PC-9 (cell line): ENCODE measurements around the gene PRR15L. TPM values are rescaled to one million over a fixed set of nuclear protein-coding genes. Genes with fewer than 3 reads are reported as not detected.

ENCODE experiments used
- BruUV-seq: library from RNA; stranded (reverse); fragments of 400-500 nt; replicated peaks from 2 replicates; lab custom pipeline; 2021; lab: Mats Ljungman, UMichigan
- CTCF ChIA-PET: fragments of 300-600 bp; sonication (Branson Sonifier 250); formaldehyde crosslinking; loops from one replicate; lab custom pipeline; 2022; ENCODE audit warnings: antibody characterized with exemption; lab: Charles Lee
- POLR2A ChIA-PET: fragments of 300-600 bp; sonication (Branson Sonifier 250); formaldehyde crosslinking; loops from one replicate; lab custom pipeline; 2022; ENCODE audit warnings: antibody characterized with exemption; ENCODE audit not compliant: unreplicated experiment; lab: Charles Lee
- DNase-seq, 2 experiments: peaks; one replicate each; pipeline versions ENCODE4 v3.0.0 to v3.0.0-alpha.2; 2015 to 2022; ENCODE audit warnings: mixed read lengths in 1 of 2
- H2AFZ ChIP-seq: fragments of 200-600 bp; sonication (generic); 2 replicates; pipeline ENCODE4 v1.8.1; 2017; ENCODE audit warnings: antibody characterized with exemption
- H3F3A ChIP-seq: fragments of 200-600 bp; sonication (generic); 2 replicates; pipeline ENCODE4 v1.8.1; 2017; ENCODE audit warnings: antibody characterized with exemption, mild to moderate bottlenecking, low read depth; ENCODE audit not compliant: insufficient read depth
- H3K27ac ChIP-seq: fragments of 200-600 bp; sonication (generic); 2 replicates; pipeline ENCODE4 v1.6.1; 2016; ENCODE audit warnings: mixed run types
- H3K27me3 ChIP-seq: fragments of 200-600 bp; sonication (generic); 2 replicates; pipeline ENCODE4 v1.6.1; 2016; ENCODE audit warnings: low read depth, mixed run types; ENCODE audit not compliant: insufficient read depth
- H3K36me3 ChIP-seq: fragments of 200-600 bp; sonication (generic); 2 replicates; pipeline ENCODE4 v1.6.1; 2016; ENCODE audit warnings: low read depth, mixed run types
- H3K4me1 ChIP-seq: fragments of 200-600 bp; sonication (generic); replicated peaks from 2 replicates; pipeline ENCODE4 v1.6.1; 2016; ENCODE audit warnings: mixed run types; ENCODE audit not compliant: insufficient read depth
- H3K4me2 ChIP-seq: fragments of 200-600 bp; sonication (generic); 2 replicates; pipeline ENCODE4 v1.6.1; 2017; ENCODE audit warnings: mixed run types
- H3K4me3 ChIP-seq: fragments of 200-600 bp; sonication (generic); 2 replicates; pipeline ENCODE4 v1.6.1; 2016; ENCODE audit warnings: mixed run types
- H3K79me2 ChIP-seq: fragments of 200-600 bp; sonication (generic); 2 replicates; pipeline ENCODE4 v1.6.1; 2017; ENCODE audit warnings: low read depth, mixed run types
- H3K9me2 ChIP-seq: fragments of 200-600 bp; sonication (generic); 2 replicates; pipeline ENCODE4 v1.8.1; 2017; ENCODE audit warnings: mild to moderate bottlenecking; ENCODE audit not compliant: insufficient read depth
- H3K9me3 ChIP-seq: fragments of 200-600 bp; sonication (generic); 2 replicates; pipeline ENCODE4 v1.8.1; 2016; ENCODE audit warnings: low read depth; ENCODE audit not compliant: insufficient read depth
- H4K20me1 ChIP-seq: fragments of 200-600 bp; sonication (generic); 2 replicates; pipeline ENCODE4 v1.8.1; 2017; ENCODE audit not compliant: insufficient read depth
- EZH2 ChIP-seq: fragments of 200-600 bp; sonication (generic); IDR thresholded peaks from 2 replicates; pipeline ENCODE4 v1.8.0; 2017; ENCODE audit warnings: antibody characterized with exemption, low read depth
- intact Hi-C: fragments of 100-400 bp; cut with micrococcal nuclease; formaldehyde crosslinking; loops from one replicate; pipeline ENCODE4 v1.10.0; 2022; ENCODE audit not compliant: unreplicated experiment
- total RNA-seq: library from RNA; stranded (reverse); gene quantifications from 2 replicates; pipeline ENCODE4 v1.2.3, GENCODE V29; 2021
- TF ChIP-seq, protein P1 (sequence below): fragments of 200-600 bp; sonication (generic); conservative IDR thresholded peaks from 2 replicates; pipeline ENCODE4 v1.6.1; 2017; ENCODE audit warnings: mixed run types, antibody characterized with exemption, mild to moderate bottlenecking, moderate library complexity

Gene PRR15L
- total RNA-seq, 1 experiment from 2014 or later, result 5.3 TPM

DNA sequence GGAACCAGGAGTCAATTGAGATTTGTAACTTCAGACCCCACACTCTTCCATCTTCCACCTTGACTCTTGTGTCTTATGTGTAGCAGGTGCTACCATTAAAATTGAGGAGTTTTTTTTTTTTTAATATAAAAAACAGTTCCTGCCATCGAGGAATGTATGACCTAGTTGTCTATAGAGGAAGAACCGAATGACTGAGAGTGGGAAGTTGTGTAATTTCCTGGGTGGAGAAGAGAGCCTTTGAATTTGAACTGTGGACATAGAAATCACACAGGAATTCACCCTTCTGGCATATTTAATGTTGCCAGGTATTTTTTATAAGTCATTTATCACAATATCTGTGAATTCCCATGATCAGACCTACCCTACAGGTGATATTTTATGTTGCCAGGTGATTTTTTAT is 39.7 kb downstream of the PRR15L start:
- Histone ChIP-seq H4K20me1 (no peaks in the 10 kb centered on the region; the same call in 1 of the 2 replicates), H3K27me3 (no peaks in the 10 kb centered on the region), H3K36me3 (no peaks in the 10 kb centered on the region), H3K9me2 (no peaks in the 10 kb centered on the region), H3K4me2 (no peak overlapping the region), H3K4me3 (no peak overlapping the region), H3K27ac (no peak overlapping the region), H3F3A (0 out of 2 replicates have a peak, but pooled peaks cover 8% of the 10 kb centered on the region), H3K79me2 (no peaks in the 10 kb centered on the region), H2AFZ (no peak overlapping the region), H3K4me1 (no peaks in the 10 kb centered on the region), H3K9me3 (no peaks in the 10 kb centered on the region)
- BruUV-seq, result no TSS peak
- ChIA-PET POLR2A (no interaction called here), CTCF (no interaction called here)
- intact Hi-C loops, result no loop called here
- TF ChIP-seq EZH2, result no peak
- TF ChIP-seq, protein P1, sequence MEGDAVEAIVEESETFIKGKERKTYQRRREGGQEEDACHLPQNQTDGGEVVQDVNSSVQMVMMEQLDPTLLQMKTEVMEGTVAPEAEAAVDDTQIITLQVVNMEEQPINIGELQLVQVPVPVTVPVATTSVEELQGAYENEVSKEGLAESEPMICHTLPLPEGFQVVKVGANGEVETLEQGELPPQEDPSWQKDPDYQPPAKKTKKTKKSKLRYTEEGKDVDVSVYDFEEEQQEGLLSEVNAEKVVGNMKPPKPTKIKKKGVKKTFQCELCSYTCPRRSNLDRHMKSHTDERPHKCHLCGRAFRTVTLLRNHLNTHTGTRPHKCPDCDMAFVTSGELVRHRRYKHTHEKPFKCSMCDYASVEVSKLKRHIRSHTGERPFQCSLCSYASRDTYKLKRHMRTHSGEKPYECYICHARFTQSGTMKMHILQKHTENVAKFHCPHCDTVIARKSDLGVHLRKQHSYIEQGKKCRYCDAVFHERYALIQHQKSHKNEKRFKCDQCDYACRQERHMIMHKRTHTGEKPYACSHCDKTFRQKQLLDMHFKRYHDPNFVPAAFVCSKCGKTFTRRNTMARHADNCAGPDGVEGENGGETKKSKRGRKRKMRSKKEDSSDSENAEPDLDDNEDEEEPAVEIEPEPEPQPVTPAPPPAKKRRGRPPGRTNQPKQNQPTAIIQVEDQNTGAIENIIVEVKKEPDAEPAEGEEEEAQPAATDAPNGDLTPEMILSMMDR, result no peak
- DNase-seq, result no peak

DNA sequence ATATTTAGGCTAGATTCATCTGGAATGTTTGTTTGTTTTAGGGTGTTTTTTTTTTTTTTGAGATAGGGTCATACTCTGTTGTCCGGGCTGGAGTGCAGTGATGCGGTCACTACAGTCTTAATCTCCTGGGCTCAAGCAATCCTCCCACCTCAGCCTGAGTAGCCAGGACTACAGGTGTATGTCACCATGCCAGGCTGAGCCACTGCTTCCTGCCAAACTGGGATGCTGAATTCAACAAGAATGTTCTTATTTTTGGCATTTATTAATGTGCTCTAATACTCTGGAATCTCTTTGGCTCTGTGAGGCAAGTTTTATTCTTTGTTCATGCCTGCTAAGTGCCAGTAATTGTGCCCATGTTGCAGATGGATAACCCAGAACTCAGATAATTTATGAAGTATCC is 40.1 kb downstream of the PRR15L start:
- Histone ChIP-seq H3K27me3 (no peaks in the 10 kb centered on the region), H3K9me2 (no peaks in the 10 kb centered on the region), H3K4me2 (no peak overlapping the region), H3K36me3 (no peaks in the 10 kb centered on the region), H3K4me3 (no peak overlapping the region), H3K4me1 (no peaks in the 10 kb centered on the region), H4K20me1 (no peaks in the 10 kb centered on the region; the same call in 1 of the 2 replicates), H3F3A (0 out of 2 replicates have a peak, but pooled peaks cover 8% of the 10 kb centered on the region), H2AFZ (no peak overlapping the region), H3K9me3 (no peaks in the 10 kb centered on the region), H3K79me2 (no peaks in the 10 kb centered on the region), H3K27ac (no peak overlapping the region)
- TF ChIP-seq EZH2, result no peak
- TF ChIP-seq, protein P1, result no peak
- ChIA-PET CTCF (no interaction called here), POLR2A (no interaction called here)
- intact Hi-C loops, result no loop called here
- no peak for DNase-seq
- BruUV-seq, result no TSS peak

DNA sequence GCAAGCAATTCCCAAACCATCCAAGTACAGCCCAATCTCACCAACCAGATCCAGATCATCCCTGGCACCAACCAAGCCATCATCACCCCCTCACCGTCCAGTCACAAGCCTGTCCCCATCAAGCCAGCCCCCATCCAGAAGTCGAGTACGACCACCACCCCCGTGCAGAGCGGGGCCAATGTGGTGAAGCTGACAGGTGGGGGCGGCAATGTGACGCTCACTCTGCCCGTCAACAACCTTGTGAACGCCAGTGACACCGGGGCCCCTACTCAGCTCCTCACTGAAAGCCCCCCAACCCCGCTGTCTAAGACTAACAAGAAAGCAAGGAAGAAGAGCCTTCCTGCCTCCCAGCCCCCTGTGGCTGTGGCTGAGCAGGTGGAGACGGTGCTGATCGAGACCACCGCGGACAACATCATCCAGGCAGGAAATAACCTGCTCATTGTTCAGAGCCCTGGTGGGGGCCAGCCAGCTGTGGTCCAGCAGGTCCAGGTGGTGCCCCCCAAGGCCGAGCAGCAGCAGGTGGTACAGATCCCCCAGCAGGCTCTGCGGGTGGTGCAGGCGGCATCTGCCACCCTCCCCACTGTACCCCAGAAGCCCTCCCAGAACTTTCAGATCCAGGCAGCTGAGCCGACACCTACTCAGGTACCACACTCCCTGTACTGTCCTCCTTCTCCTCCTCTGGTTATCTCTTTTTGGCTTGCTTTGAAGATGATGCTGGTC is 41.0 kb downstream of the PRR15L start:
- TF ChIP-seq, protein P1, result no peak
- no peak for TF ChIP-seq EZH2
- no peaks in the 10 kb centered on the region for H3K27me3 ChIP-seq
- peaks cover 5% of the 10 kb centered on the region; the same call in 1 of the 2 replicates for H4K20me1 ChIP-seq
- ChIA-PET POLR2A (no interaction called here), CTCF (no interaction called here)
- intact Hi-C loops, result no loop called here
- no peak overlapping the region for H3K27ac ChIP-seq
- no peaks in the 10 kb centered on the region for H3K79me2 ChIP-seq
- H3K36me3 ChIP-seq, result no peaks in the 10 kb centered on the region
- BruUV-seq, result TSS peak; percentile 20
- no peaks in the 10 kb centered on the region for H3K9me3 ChIP-seq
- no peak overlapping the region for H3K4me2 ChIP-seq
- H3F3A ChIP-seq, result 0 out of 2 replicates have a peak, but pooled peaks cover 8% of the 10 kb centered on the region
- no peaks in the 10 kb centered on the region for H3K4me1 ChIP-seq
- no peaks in the 10 kb centered on the region for H3K9me2 ChIP-seq
- DNase-seq, result no peak
- no peak overlapping the region for H2AFZ ChIP-seq
- no peak overlapping the region for H3K4me3 ChIP-seq
